BLaER1 treated with 17β-estradiol and CSF1 and Interleukin-3, amounts not matched to agents 10 nM and 100 nM (cell line): ENCODE measurements around the gene RGS1.

Experiments used
- H3K27ac ChIP-seq, 11 experiments: shearing (Covaris generic); formaldehyde crosslinking; 2 replicates each; pipeline ENCODE4 v1.8.1; 2022
- H3K27me3 ChIP-seq, 11 experiments: shearing (Covaris generic); formaldehyde crosslinking; 2 replicates each; pipeline ENCODE4 v1.8.1; 2022
- H3K36me3 ChIP-seq, 11 experiments: shearing (Covaris generic); formaldehyde crosslinking; 2 replicates each; pipeline ENCODE4 v1.8.1; 2022
- H3K4me1 ChIP-seq, 10 experiments: shearing (Covaris generic); formaldehyde crosslinking; 2 replicates each; pipeline ENCODE4 v1.8.1; 2022
- H3K4me2 ChIP-seq, 11 experiments: shearing (Covaris generic); formaldehyde crosslinking; 2 replicates each; pipeline ENCODE4 v1.8.1; 2022
- H3K4me3 ChIP-seq, 10 experiments: shearing (Covaris generic); formaldehyde crosslinking; 2 replicates each; pipeline ENCODE4 v1.8.1; 2022
- H3K9ac ChIP-seq, 11 experiments: shearing (Covaris generic); formaldehyde crosslinking; 2 replicates each; pipeline ENCODE4 v1.8.1; 2022
- H3K9me3 ChIP-seq, 11 experiments: shearing (Covaris generic); formaldehyde crosslinking; replicated peaks in 1 of 11; 2 replicates each; pipeline ENCODE4 v1.8.1; 2022
- H4K20me1 ChIP-seq, 11 experiments: shearing (Covaris generic); formaldehyde crosslinking; 2 replicates each; pipeline ENCODE4 v1.8.1; 2022
- Cebpa-rat ChIP-seq, 11 experiments: shearing (Covaris generic); IDR thresholded peaks; 2 replicates each; pipeline ENCODE4 v1.8.1; 2022

RGS1 gene

GRCh38 chr1:192534666-192535065 lies 40.9 kb upstream of the RGS1 start:
- no peak for TF ChIP-seq Cebpa-rat (IDR thresholded peaks at IDR 0.05)
- Histone ChIP-seq H3K27me3 (no peaks in the 10 kb centered on the region), H3K9ac (no peak overlapping the region), H3K36me3 (no peaks in the 10 kb centered on the region), H3K4me1 (peaks cover 9 to 31% (median 13%) of the 10 kb centered on the region in 10 experiments; a peak in 17 of 20 replicates), H3K4me3 (no peak overlapping the region), H4K20me1 (no peaks in the 10 kb centered on the region), H3K4me2 (no peak overlapping the region), H3K27ac (no peak overlapping the region), H3K9me3 (peaks cover 13 to 22% (median 16%) of the 10 kb centered on the region in 11 experiments; a peak in 19 of 22 replicates)

DNA sequence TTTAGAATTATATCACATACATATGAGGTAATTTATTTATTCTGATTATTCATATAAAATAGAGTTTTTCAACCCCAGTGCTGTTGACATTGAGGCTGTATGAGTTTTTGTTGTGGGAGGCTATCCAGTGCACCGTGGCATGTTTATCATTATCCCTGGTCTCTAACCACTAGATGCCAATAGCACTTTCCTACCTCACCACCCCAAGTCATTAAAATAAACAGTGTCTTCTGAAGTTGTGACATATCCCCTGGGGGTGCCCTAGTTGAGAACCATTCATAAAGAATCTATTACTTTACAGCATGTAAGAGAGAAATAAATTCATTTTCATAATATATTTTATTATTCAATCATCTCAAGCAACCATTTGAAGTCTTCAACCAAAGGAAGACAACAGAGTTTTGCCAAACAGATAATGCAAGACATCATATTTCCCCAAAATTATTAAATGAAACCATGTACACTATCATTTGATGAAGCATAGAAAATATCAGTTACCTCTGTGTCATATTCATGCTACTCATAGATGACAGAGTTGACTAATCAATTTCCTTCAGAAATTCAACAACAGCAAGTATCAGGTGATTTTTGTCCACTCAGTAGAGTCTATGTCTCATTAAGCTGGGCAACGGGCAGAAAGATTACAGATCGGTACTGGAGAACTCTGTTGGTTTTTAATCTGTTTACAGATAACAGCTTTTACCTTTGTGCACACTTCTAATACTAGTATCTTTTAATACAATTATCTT lies 39.5 kb upstream of the RGS1 start:
- TF ChIP-seq Cebpa-rat (IDR thresholded peaks at IDR 0.05), result no peak
- H4K20me1 ChIP-seq, result no peaks in the 10 kb centered on the region
- H3K9ac ChIP-seq, result no peak overlapping the region
- no peaks in the 10 kb centered on the region for H3K27me3 ChIP-seq
- no peak overlapping the region for H3K4me3 ChIP-seq
- H3K36me3 ChIP-seq, result no peaks in the 10 kb centered on the region
- H3K4me2 ChIP-seq, result no peak overlapping the region
- H3K4me1 ChIP-seq, result peaks cover 9 to 20% (median 15%) of the 10 kb centered on the region in 10 experiments; a peak in 17 of 20 replicates
- peaks cover 13 to 22% (median 16%) of the 10 kb centered on the region in 11 experiments; a peak in 19 of 22 replicates for H3K9me3 ChIP-seq
- H3K27ac ChIP-seq, result no peak overlapping the region

DNA sequence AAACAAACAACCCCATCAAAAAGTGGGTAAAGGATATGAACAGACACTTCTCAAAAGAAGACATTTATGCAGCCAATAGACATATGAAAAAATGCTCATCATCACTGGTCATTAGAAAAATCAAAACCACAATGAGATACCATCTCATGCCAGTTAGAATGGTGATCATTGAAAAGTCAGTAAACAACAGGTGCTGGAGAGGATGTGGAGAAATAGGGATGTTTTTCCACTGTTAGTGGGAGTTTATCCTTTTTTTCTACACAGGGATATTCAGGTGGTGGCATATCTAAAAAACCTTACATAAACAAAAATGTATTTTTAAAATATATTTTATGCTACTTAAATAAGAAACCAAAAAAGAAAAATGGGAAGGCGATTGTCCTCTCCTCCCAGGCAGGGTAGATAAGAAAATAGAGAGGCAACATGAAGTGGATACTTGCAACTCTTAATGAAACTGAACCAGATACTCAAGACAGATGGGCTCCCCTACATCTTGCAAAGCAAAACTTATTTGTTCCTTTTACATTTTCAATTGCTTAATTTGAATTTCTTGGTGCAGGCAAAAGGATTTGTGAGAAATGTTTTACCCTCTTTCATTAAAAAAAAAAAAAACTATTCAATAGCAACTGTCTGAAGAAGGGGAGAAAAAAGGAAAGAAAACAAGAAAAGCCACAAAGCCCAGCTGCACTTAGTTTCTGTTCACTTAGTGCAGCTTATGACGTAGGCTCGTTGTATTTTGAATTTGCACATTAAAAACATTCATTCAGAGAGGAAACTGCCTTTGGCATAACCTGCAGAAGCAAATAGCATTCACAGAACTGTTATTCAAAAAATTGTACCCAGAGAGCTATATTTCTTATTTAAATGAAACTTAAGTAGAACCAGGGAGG lies 36.9 kb upstream of the RGS1 start:
- Histone ChIP-seq H4K20me1 (no peaks in the 10 kb centered on the region), H3K4me3 (no peak overlapping the region), H3K4me1 (peaks cover 9 to 18% (median 15%) of the 10 kb centered on the region in 10 experiments; a peak in 17 of 20 replicates), H3K9me3 (peaks cover 7 to 12% (median 10%) of the 10 kb centered on the region in 11 experiments; a peak in 16 of 22 replicates), H3K9ac (peak overlapping the region in 2 of 11 experiments; percentile 5 to 34; a peak in 2 of 22 replicates), H3K27ac (peak overlapping the region in 6 of 11 experiments; percentile 17 to 51 (median 32); a peak in 6 of 22 replicates), H3K36me3 (no peaks in the 10 kb centered on the region), H3K4me2 (peak overlapping the region; percentile 7 to 67 (median 39); a peak in 19 of 22 replicates), H3K27me3 (no peaks in the 10 kb centered on the region)
- TF ChIP-seq Cebpa-rat (IDR thresholded peaks at IDR 0.05), result no peak

DNA sequence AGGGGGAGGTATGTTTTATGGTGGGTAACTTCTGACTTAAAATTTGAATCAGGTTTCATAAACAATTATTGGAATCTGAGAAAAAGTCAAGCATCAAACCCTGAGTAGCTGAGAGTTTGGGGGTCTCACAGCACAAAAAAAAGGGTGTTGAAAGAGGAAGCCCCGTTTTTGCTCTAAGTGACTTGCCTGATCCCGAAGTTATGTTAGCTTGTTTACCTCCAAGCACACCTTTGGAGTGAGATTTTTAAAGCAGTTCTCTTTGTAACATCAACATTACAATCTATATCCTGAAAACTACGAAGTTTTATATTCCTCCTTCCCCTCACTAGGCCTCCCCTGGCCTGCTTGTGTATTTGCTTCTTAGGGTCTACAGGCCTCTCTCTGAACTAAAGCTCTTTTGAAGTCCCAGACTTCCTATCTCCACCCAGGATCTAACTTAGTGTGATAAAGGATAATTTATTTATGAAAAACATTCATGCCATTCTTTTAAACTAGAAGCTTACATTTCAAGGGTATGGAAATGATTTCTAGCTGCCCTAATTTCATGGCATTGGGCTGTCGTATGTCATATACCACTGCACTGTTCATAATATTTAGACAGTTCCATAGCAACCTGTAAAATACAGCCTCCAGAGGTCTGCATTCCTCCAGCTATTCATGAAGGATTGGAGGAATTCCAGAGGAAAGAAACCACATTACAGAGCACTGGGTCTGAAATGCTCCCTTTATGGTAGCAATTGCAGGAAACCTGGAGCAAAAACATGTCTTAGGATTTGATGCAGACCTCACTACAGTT lies 36.1 kb upstream of the RGS1 start:
- no peak for TF ChIP-seq Cebpa-rat (IDR thresholded peaks at IDR 0.05)
- Histone ChIP-seq H3K27ac (peak overlapping the region in 6 of 11 experiments; percentile 17 to 46 (median 30); a peak in 7 of 22 replicates), H3K4me3 (no peak overlapping the region), H3K36me3 (no peaks in the 10 kb centered on the region), H3K4me2 (peak overlapping the region; percentile 7 to 67 (median 39); a peak in 18 of 22 replicates), H3K4me1 (peaks cover 9 to 20% (median 15%) of the 10 kb centered on the region in 10 experiments; a peak in 17 of 20 replicates), H4K20me1 (no peaks in the 10 kb centered on the region), H3K9me3 (peaks cover 7 to 12% (median 10%) of the 10 kb centered on the region in 11 experiments; a peak in 16 of 22 replicates), H3K9ac (peak overlapping the region in 2 of 11 experiments; percentile 5 to 34; a peak in 2 of 22 replicates), H3K27me3 (no peaks in the 10 kb centered on the region)

GRCh38 chr1:192543445-192543844 lies 32.1 kb upstream of the RGS1 start:
- Histone ChIP-seq H4K20me1 (no peaks in the 10 kb centered on the region), H3K9ac (no peak overlapping the region), H3K4me1 (peaks cover 9 to 40% (median 15%) of the 10 kb centered on the region in 10 experiments; a peak in 18 of 20 replicates), H3K4me3 (no peak overlapping the region), H3K9me3 (no peaks in the 10 kb centered on the region), H3K27ac (no peak overlapping the region), H3K27me3 (no peaks in the 10 kb centered on the region), H3K4me2 (no peak overlapping the region), H3K36me3 (no peaks in the 10 kb centered on the region)
- TF ChIP-seq Cebpa-rat (IDR thresholded peaks at IDR 0.05), result no peak

GRCh38 chr1:192545896-192546521 lies 29.6 kb upstream of the RGS1 start:
- no peak for TF ChIP-seq Cebpa-rat (IDR thresholded peaks at IDR 0.05)
- Histone ChIP-seq H3K9me3 (no peaks in the 10 kb centered on the region), H3K27ac (peak overlapping the region in 2 of 11 experiments; percentile 20 to 40; a peak in 2 of 22 replicates), H3K4me1 (peaks cover 0 to 38% (median 2%) of the 10 kb centered on the region in 10 experiments; a peak in 9 of 20 replicates), H3K9ac (no peak overlapping the region), H3K4me3 (peak overlapping the region in 1 of 10 experiments; percentile 7; a peak in 2 of 20 replicates), H3K27me3 (no peaks in the 10 kb centered on the region), H4K20me1 (no peaks in the 10 kb centered on the region), H3K4me2 (peak overlapping the region in 6 of 11 experiments; percentile 1 to 84 (median 43); a peak in 8 of 22 replicates), H3K36me3 (no peaks in the 10 kb centered on the region)

DNA sequence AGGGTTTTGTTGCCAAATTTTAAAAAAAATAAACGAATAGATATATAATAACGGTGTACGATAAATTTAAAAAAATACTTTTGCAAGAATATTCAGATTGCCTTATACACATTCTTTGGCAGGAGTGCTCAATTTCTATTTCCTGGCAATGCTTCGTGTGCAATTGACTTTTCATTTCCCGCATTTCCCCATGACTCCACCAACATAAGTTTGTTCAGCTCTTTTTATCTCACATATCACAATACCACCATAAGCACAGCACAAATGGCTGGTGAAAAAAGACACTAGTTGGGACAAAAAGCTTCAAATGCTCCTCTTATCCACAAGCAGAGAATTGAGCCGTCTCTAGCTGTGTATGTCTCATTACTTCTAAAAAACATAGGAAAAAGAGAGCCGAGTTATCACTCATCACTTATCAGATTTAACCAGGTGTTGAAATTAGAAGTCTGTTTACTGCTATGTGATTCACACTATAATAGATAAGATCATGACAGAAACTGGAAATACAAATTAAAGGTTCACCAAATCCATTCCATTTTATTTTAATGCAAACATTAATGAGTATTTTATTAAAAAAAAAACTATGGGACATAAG lies 28.9 kb upstream of the RGS1 start:
- no peak overlapping the region; a peak in 1 of 22 replicates for H3K27ac ChIP-seq

More for the DNA sequence above, 28.9 kb upstream of the RGS1 start:
- no peak for TF ChIP-seq Cebpa-rat (IDR thresholded peaks at IDR 0.05)
- Histone ChIP-seq H3K9ac (no peak overlapping the region), H4K20me1 (no peaks in the 10 kb centered on the region), H3K36me3 (no peaks in the 10 kb centered on the region), H3K4me2 (peak overlapping the region in 1 of 11 experiments; percentile 70; a peak in 2 of 22 replicates), H3K27me3 (no peaks in the 10 kb centered on the region), H3K9me3 (no peaks in the 10 kb centered on the region), H3K4me3 (no peak overlapping the region), H3K4me1 (peaks cover 0 to 45% (median 3%) of the 10 kb centered on the region in 10 experiments; a peak in 9 of 20 replicates)
